Glutamatergic neuron (in vitro differentiated cells): ENCODE measurements around the gene LRRC56. TPM values are rescaled to one million over a fixed set of nuclear protein-coding genes. Genes with fewer than 3 reads are reported as not detected.

Experiments used
- DNase-seq: peaks from one replicate; pipeline ENCODE4 v3.0.0; 2022
- H3K27ac Mint-ChIP-seq: one replicate; pipeline ENCODE4 v1.8.0; 2020; ENCODE audit warnings: mild to moderate bottlenecking, mixed read lengths, inconsistent platforms; ENCODE audit not compliant: unreplicated experiment
- H3K27me3 Mint-ChIP-seq: one replicate; pipeline ENCODE4 v1.8.0; 2020; ENCODE audit warnings: mild to moderate bottlenecking, moderate library complexity, mixed read lengths, inconsistent platforms; ENCODE audit not compliant: unreplicated experiment
- H3K36me3 Mint-ChIP-seq: one replicate; pipeline ENCODE4 v1.8.0; 2020; ENCODE audit warnings: mild to moderate bottlenecking, mixed read lengths, inconsistent platforms; ENCODE audit not compliant: unreplicated experiment
- H3K4me1 Mint-ChIP-seq: one replicate; pipeline ENCODE4 v1.8.0; 2020; ENCODE audit warnings: mild to moderate bottlenecking, low read depth, mixed read lengths, inconsistent platforms; ENCODE audit not compliant: unreplicated experiment
- H3K4me3 Mint-ChIP-seq: one replicate; pipeline ENCODE4 v1.8.0; 2020; ENCODE audit warnings: mild to moderate bottlenecking, mixed read lengths, inconsistent platforms; ENCODE audit not compliant: unreplicated experiment
- H3K9me3 Mint-ChIP-seq: one replicate; pipeline ENCODE4 v1.8.0; 2020; ENCODE audit warnings: mild to moderate bottlenecking, moderate library complexity, mixed read lengths, inconsistent platforms; ENCODE audit not compliant: unreplicated experiment
- total RNA-seq: library from RNA; stranded (reverse); fragmentation: NEBNext Ultra II Directional; extraction: Animal tissue kit (Norgen Biotek cat#: 25700); gene quantifications from one replicate; pipeline ENCODE4 v1.2.1, GENCODE V29; 2021; ENCODE audit not compliant: unreplicated experiment
- TF ChIP-seq, protein P1 (sequence below): fragments of 200-600 bp; sonication (generic); IDR thresholded peaks from one replicate; pipeline ENCODE4 v1.5.0; 2021; ENCODE audit not compliant: partially characterized antibody, unreplicated experiment

LRRC56 gene
- total RNA-seq, 1 donor from 2014 or later = 2.6 TPM

GRCh38 chr11:558503-558902 lies 21.2 kb downstream of the LRRC56 start:
- no peaks in the 10 kb centered on the region for H3K36me3 Mint-ChIP-seq
- H3K4me3 Mint-ChIP-seq = no peak overlapping the region
- TF ChIP-seq, protein P1, sequence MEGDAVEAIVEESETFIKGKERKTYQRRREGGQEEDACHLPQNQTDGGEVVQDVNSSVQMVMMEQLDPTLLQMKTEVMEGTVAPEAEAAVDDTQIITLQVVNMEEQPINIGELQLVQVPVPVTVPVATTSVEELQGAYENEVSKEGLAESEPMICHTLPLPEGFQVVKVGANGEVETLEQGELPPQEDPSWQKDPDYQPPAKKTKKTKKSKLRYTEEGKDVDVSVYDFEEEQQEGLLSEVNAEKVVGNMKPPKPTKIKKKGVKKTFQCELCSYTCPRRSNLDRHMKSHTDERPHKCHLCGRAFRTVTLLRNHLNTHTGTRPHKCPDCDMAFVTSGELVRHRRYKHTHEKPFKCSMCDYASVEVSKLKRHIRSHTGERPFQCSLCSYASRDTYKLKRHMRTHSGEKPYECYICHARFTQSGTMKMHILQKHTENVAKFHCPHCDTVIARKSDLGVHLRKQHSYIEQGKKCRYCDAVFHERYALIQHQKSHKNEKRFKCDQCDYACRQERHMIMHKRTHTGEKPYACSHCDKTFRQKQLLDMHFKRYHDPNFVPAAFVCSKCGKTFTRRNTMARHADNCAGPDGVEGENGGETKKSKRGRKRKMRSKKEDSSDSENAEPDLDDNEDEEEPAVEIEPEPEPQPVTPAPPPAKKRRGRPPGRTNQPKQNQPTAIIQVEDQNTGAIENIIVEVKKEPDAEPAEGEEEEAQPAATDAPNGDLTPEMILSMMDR = no peak
- no peak for DNase-seq
- H3K9me3 Mint-ChIP-seq = peaks cover 6% of the 10 kb centered on the region
- no peaks in the 10 kb centered on the region for H3K4me1 Mint-ChIP-seq
- H3K27ac Mint-ChIP-seq = no peak overlapping the region
- peaks cover 4% of the 10 kb centered on the region for H3K27me3 Mint-ChIP-seq

- Mint-ChIP-seq H3K9me3 (peaks cover 6% of the 10 kb centered on the region), H3K36me3 (no peaks in the 10 kb centered on the region), H3K4me3 (no peak overlapping the region), H3K4me1 (no peaks in the 10 kb centered on the region), H3K27me3 (peaks cover 4% of the 10 kb centered on the region), H3K27ac (no peak overlapping the region)
- DNase-seq = no peak
- TF ChIP-seq, protein P1 = no peak
These were observed 21.8 kb downstream of the LRRC56 start for GRCh38 chr11:559020-559620.

- peaks cover 6% of the 10 kb centered on the region for H3K9me3 Mint-ChIP-seq
- peak overlapping the region; percentile 20 for H3K4me3 Mint-ChIP-seq
- TF ChIP-seq, protein P1 = no peak
- no peaks in the 10 kb centered on the region for H3K4me1 Mint-ChIP-seq
- H3K27me3 Mint-ChIP-seq = peaks cover 7% of the 10 kb centered on the region
- no peak overlapping the region for H3K27ac Mint-ChIP-seq
- DNase-seq = no peak
- no peaks in the 10 kb centered on the region for H3K36me3 Mint-ChIP-seq
These were observed 22.5 kb downstream of the LRRC56 start for GRCh38 chr11:559712-560304.

- H3K27me3 Mint-ChIP-seq = peaks cover 7% of the 10 kb centered on the region
- no peaks in the 10 kb centered on the region for H3K4me1 Mint-ChIP-seq
- no peak within 1 kb of the TSS for H3K27ac Mint-ChIP-seq
- peak; percentile 96 for DNase-seq
- TF ChIP-seq, protein P1 = no peak
- peaks cover 6% of the 10 kb centered on the region for H3K9me3 Mint-ChIP-seq
- H3K36me3 Mint-ChIP-seq = no peaks in the 10 kb centered on the region
- peak within 1 kb of the TSS; percentile 61 for H3K4me3 Mint-ChIP-seq
These were observed 23.2 kb downstream of the LRRC56 start, which contains the start of the genes LMNTD2 and RASSF7 for GRCh38 chr11:560305-561147. TSS of gene LMNTD2 (minus strand) at chr11:560738. CDS start at chr11:560716, 22 bp downstream. TSS of gene RASSF7 (plus strand) at chr11:560970. CDS start at chr11:561769, 799 bp downstream.
